HepG2 (cell line): Measurements from ENCODE around the gene PDGFA. TPM values are rescaled to one million over a fixed set of nuclear protein-coding genes. Genes with fewer than 3 reads are reported as not detected.

Experiments
- ATAC-seq: fragments of 200-7000 bp; cut with Tn5 transposase; 3 replicates; pipeline ENCODE4 v1.9.1; 2020; ENCODE audit warnings: mild to moderate bottlenecking, moderate library complexity
- BruUV-seq: library from RNA; stranded (reverse); fragments of 400-500 nt; replicated peaks from 2 replicates; lab custom pipeline; 2021; lab: Mats Ljungman, UMichigan
- CTCF ChIA-PET: fragments of 300-600 bp; formaldehyde crosslinking; extraction: SDS; loops from one replicate; lab custom pipeline; 2021; ENCODE audit warnings: low total read pairs, inconsistent platforms, low intra/inter-chr PET ratio; lab: Yijun Ruan, JAX
- POLR2A ChIA-PET: fragments of 350-600 bp; sonication (Branson Sonifier 250); formaldehyde crosslinking; loops from one replicate; lab custom pipeline; 2020; ENCODE audit warnings: antibody characterized with exemption, inconsistent platforms; lab: Yijun Ruan, JAX
- DNase-seq: peaks from one replicate; pipeline ENCODE4 v3.0.0-alpha.2; 2015; ENCODE audit warnings: low spot score
- FAIRE-seq: peaks from 3 replicates; lab custom pipeline; 2011; peaks lifted over from hg19 to GRCh38; lab: Jason Lieb, UNC
- H2AFZ ChIP-seq: one replicate; pipeline ENCODE4 v1.6.1; 2011; ENCODE audit warnings: low read length, inconsistent platforms
- H3K27ac ChIP-seq: fragments of 300-600 bp; 3 replicates; pipeline ENCODE4 v1.8.0; 2011; ENCODE audit warnings: mixed run types, mild to moderate bottlenecking, mixed read lengths, low read length, inconsistent platforms; ENCODE audit not compliant: insufficient read depth; ENCODE audit errors: extremely low read length
- H3K27me3 ChIP-seq, 2 experiments: fragments of 200-600 bp in 1 of 2; 2 replicates in 1 of 2; 3 replicates in 1 of 2; pipeline versions ENCODE4 v1.6.0 to v1.8.0; 2011; ENCODE audit warnings: low read length in 2 of 2, mild to moderate bottlenecking in 2 of 2, moderate library complexity in 2 of 2, inconsistent platforms in 1 of 2; ENCODE audit not compliant: insufficient read depth in 2 of 2, control insufficient read depth in 1 of 2
- H3K36me3 ChIP-seq, 2 experiments: fragments of 200-600 bp in 1 of 2; replicated peaks in 1 of 2; 2 replicates in 1 of 2; 3 replicates in 1 of 2; pipeline versions ENCODE4 v1.5.1 to v1.8.0; 2011; ENCODE audit warnings: low read length in 2 of 2, inconsistent platforms in 1 of 2; ENCODE audit not compliant: insufficient read depth in 2 of 2, control insufficient read depth in 1 of 2
- H3K4me1 ChIP-seq: 2 replicates; pipeline ENCODE4 v1.5.1; 2012; ENCODE audit warnings: low read length, inconsistent platforms; ENCODE audit not compliant: insufficient read depth
- H3K4me2 ChIP-seq: 2 replicates; pipeline ENCODE4 v1.6.0; 2011; ENCODE audit warnings: low read depth, low read length, inconsistent platforms
- H3K4me3 ChIP-seq, 3 experiments: fragments of 200-600 bp in 1 of 3; sonication (generic), shearing (Covaris generic) in 1 of 3; replicated peaks in 1 of 3; 2 replicates each; pipeline ENCODE4 v1.5.1; 2011 to 2016; ENCODE audit warnings: low read length in 3 of 3, inconsistent platforms in 2 of 3, low read depth in 2 of 3, mild to moderate bottlenecking in 2 of 3, control low read depth in 1 of 3, mixed read lengths in 1 of 3; ENCODE audit not compliant: insufficient read depth in 1 of 3
- H3K79me2 ChIP-seq: one replicate; pipeline ENCODE4 v1.6.1; 2011; ENCODE audit warnings: low read length, inconsistent platforms; ENCODE audit not compliant: insufficient read depth
- H3K9ac ChIP-seq: 2 replicates; pipeline ENCODE4 v1.6.0; 2011; ENCODE audit warnings: mild to moderate bottlenecking, low read depth, low read length, inconsistent platforms; ENCODE audit not compliant: insufficient read depth
- H3K9me3 ChIP-seq: 2 replicates; pipeline ENCODE4 v1.5.1; 2012; ENCODE audit warnings: mild to moderate bottlenecking, low read length
- H4K20me1 ChIP-seq: 2 replicates; pipeline ENCODE4 v1.6.0; 2011; ENCODE audit warnings: inconsistent platforms, mild to moderate bottlenecking, low read length, moderate library complexity; ENCODE audit not compliant: insufficient read depth
- ADNP ChIP-seq: sonication (generic); formaldehyde crosslinking; IDR thresholded peaks from 2 replicates; pipeline ENCODE4 v1.4.0; 2020; ENCODE audit warnings: missing genetic modification reagents
- ATM ChIP-seq: fragments of 450-650 bp; IDR thresholded peaks from 2 replicates; pipeline ENCODE4 v1.7.1; 2017; ENCODE audit warnings: mild to moderate bottlenecking, borderline replicate concordance
- MAX ChIP-seq: IDR thresholded peaks from 2 replicates; pipeline ENCODE4 v1.6.1; 2012; ENCODE audit warnings: inconsistent platforms
- PAXIP1 ChIP-seq: sonication (generic); formaldehyde crosslinking; conservative IDR thresholded peaks from 2 replicates; pipeline ENCODE4 v1.4.0; 2020; ENCODE audit warnings: mild to moderate bottlenecking, missing genetic modification reagents, moderate library complexity
- ZNF530 ChIP-seq: sonication (generic); formaldehyde crosslinking; IDR thresholded peaks from 2 replicates; pipeline ENCODE4 v1.5.0; 2020; ENCODE audit warnings: low read depth, mild to moderate bottlenecking, missing genetic modification reagents
- ZNF605 ChIP-seq: sonication (generic); formaldehyde crosslinking; IDR thresholded peaks from 2 replicates; pipeline ENCODE4 v1.8.0; 2022; ENCODE audit warnings: mild to moderate bottlenecking, missing genetic modification reagents
- ZNF891 ChIP-seq: sonication (generic); formaldehyde crosslinking; IDR thresholded peaks from 2 replicates; pipeline ENCODE4 v1.5.0; 2020; ENCODE audit warnings: mild to moderate bottlenecking, missing genetic modification reagents
- WGBS: methylation state at CpG from one replicate; pipeline ENCODE4 v1.1.6; 2017; ENCODE audit warnings: low lambda C conversion rate; 5-methylcytosine and 5-hydroxymethylcytosine counted together
- in situ Hi-C: cut with HindIII; loops from 2 replicates; pipeline ENCODE4 v1.10.0; 2017; ENCODE audit warnings: low pct_unique_long_range_greater_than_20kb; ENCODE audit not compliant: extremely low pct_ligation_motif_present
- intact Hi-C: fragments of 100-400 bp; cut with micrococcal nuclease; formaldehyde crosslinking; loops from one replicate; pipeline ENCODE4 v1.10.0; 2022; ENCODE audit not compliant: unreplicated experiment
- polyA plus RNA-seq, 8 experiments: library from polyadenylated mRNA; depleted of rRNA in 3 of 8; stranded (reverse) in 7 of 8; unstranded in 1 of 8; fragments of >200 nt; fragmentation: Illumina TruSeq in 4 of 8; extraction: Trizol in 4 of 8; gene quantifications; 2 replicates each; pipeline versions ENCODE4 v1.2.1 to v1.2.3, GENCODE V29; 2011 to 2016; ENCODE audit warnings: low read depth in 4 of 8, missing spikeins in 1 of 8, mixed read lengths in 1 of 8; ENCODE audit not compliant: insufficient read depth in 1 of 8
- total RNA-seq, 5 experiments: library from RNA; depleted of rRNA; stranded (reverse); fragments of >200 nt; fragmentation: Illumina TruSeq; extraction: Trizol; gene quantifications; 2 replicates each; pipeline ENCODE4 v1.2.3, GENCODE V29; 2016; ENCODE audit warnings: low read depth in 1 of 5

PDGFA gene
- total and polyA plus RNA-seq, 2 of the 13 experiments (the other 11 are each of a cell fraction or from before 2014, with no cell fraction given), result 1.5 to 3.4 TPM

- in situ Hi-C loops, result no loop called here
- POLR2A ChIA-PET, result no interaction called here
- no peak overlapping the region for H2AFZ ChIP-seq
- 76% methylated on average over 18 of the region's 33 CpGs for WGBS
- no peaks in the 10 kb centered on the region for H3K79me2 ChIP-seq
- H3K9me3 ChIP-seq, result no peaks in the 10 kb centered on the region
- H3K27me3 ChIP-seq, result peaks cover 10 to 21% of the 10 kb centered on the region in 2 experiments
- TF ChIP-seq ZNF605 (no peak), ATM (no peak), ZNF891 (CRISPR knock-in tag) (no peak), ZNF530 (CRISPR knock-in tag) (no peak), MAX (no peak), ADNP (CRISPR knock-in tag) (no peak), PAXIP1 (no peak)
- no peaks in the 10 kb centered on the region for H3K36me3 ChIP-seq
- H3K27ac ChIP-seq, result no peak overlapping the region
- DNase-seq, result no peak
- no peak for FAIRE-seq
- no peak for ATAC-seq
- no peak overlapping the region for H3K9ac ChIP-seq
- no peak overlapping the region for H3K4me2 ChIP-seq
- H4K20me1 ChIP-seq, result no peaks in the 10 kb centered on the region
- H3K4me3 ChIP-seq, result no peak overlapping the region
- peaks cover 55% of the 10 kb centered on the region for H3K4me1 ChIP-seq
- CTCF ChIA-PET, result no interaction called here
- no TSS peak for BruUV-seq
- intact Hi-C loops, result no loop called here
Measured at GRCh38 chr7:476736-477360, 42.8 kb downstream of the PDGFA start.
